ENCODE results near the gene TBX1. TPM values are rescaled to one million over a fixed set of nuclear protein-coding genes. Genes with fewer than 3 reads are reported as not detected.

The TBX1 gene
- total RNA-seq, 2 experiments from 2014 or later, result not detected

GRCh38 chr22:19734163-19734562 is 26.4 kb upstream of the TBX1 start:
- CTCF ChIA-PET, result interaction anchor here (1.0 kb wide), 1 partner anchor 176 kb away, joined by 3 read pairs; no protein-coding TSS in a partner anchor
- Mint-ChIP-seq H3K4me3 (no peak overlapping the region), H3K9me3 (no peaks in the 10 kb centered on the region), H3K4me1 (ENCODE audit: low read depth) (no peaks in the 10 kb centered on the region), H3K36me3 (ENCODE audit: low read depth) (no peaks in the 10 kb centered on the region), H3K27me3 (ENCODE audit: low read depth) (no peaks in the 10 kb centered on the region), H3K27ac (no peak overlapping the region)
- no peak for DNase-seq
- intact Hi-C loops (cut with micrococcal nuclease), result loop anchor here (5.0 kb wide), 1 partner anchor 158 kb away; no protein-coding TSS in a partner anchor

DNA sequence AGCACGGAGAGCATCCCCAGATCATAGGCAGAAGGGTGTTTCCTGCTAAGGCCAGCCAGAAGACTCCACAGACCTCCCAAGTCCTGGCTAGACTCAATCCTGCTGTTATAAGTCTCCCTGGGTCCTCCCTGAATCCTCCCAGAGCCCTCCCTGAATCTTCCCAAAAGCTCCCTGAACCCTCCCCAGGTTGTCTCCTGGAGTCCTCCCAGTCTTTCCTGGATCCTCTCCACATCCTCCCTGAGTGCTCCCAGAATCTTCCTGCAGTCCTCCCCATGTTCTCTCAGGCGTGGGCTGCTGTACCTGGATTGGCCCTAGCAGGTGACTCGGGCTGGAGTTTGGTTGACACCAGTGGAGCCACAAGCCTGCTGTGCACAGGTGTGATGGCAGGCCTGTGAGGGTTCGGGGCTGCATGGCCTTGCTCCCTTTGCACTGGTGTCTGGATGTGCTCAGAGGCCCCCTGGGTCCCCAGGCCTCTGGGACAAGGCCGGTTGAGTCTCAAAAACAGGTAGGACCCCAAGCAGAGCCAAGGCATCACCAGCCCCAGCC is 25.7 kb upstream of the TBX1 start:
- Mint-ChIP-seq H3K4me3 (no peak overlapping the region), H3K4me1 (ENCODE audit: low read depth) (no peaks in the 10 kb centered on the region), H3K9me3 (no peaks in the 10 kb centered on the region), H3K27me3 (ENCODE audit: low read depth) (no peaks in the 10 kb centered on the region), H3K27ac (no peak overlapping the region), H3K36me3 (ENCODE audit: low read depth) (no peaks in the 10 kb centered on the region)
- intact Hi-C loops (cut with micrococcal nuclease), result loop anchor here (5.0 kb wide), 1 partner anchor 157 kb away; no protein-coding TSS in a partner anchor
- DNase-seq, result no peak
- CTCF ChIA-PET, result no interaction called here

DNA sequence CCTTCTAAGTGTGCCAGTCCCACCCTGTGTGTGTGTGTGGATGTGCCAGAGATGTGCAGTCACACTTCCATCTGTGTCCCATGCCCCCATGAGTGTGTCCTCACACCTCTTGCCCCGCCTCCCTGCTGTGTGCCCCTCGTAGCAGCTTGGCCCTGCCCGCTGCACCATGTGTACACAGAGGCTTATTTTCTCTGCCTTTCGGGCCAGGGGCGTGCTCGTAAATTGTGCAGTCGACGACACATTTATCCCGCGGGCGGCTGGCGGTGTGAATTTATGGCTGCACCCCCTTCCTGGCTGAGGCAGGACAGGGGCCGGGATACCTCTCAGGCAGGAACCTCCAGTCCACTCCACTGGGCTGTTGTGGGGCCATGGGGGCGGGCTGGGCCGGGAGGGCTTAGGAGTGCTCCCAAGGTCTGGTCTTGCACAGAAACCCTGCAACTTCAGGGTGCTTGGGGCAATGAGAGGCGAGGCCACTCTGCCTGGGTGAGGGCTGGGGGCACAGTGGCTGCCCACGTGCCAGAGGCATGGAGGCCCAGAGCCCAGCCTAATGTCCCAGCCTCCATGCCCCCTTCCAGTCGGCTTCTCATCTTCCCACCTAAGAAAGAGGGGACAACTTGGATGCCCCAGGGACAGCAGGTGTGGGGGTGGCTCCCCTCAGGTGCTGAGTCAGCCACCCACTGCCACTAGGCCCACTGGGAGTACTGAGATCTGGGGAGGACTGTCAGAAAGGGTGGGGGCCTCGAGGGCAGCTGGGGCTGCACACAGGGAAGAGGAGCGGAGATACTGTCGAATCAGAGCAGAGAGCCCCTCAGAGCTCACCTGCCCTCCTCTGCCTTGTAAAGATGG is 24.7 kb upstream of the TBX1 start:
- Mint-ChIP-seq H3K36me3 (ENCODE audit: low read depth) (no peaks in the 10 kb centered on the region), H3K27ac (no peak overlapping the region), H3K4me1 (ENCODE audit: low read depth) (no peaks in the 10 kb centered on the region), H3K27me3 (ENCODE audit: low read depth) (no peaks in the 10 kb centered on the region), H3K9me3 (no peaks in the 10 kb centered on the region), H3K4me3 (no peak overlapping the region)
- DNase-seq, result no peak
- intact Hi-C loops (cut with micrococcal nuclease), result no loop called here
- CTCF ChIA-PET, result interaction anchor here (0.6 kb wide), 1 partner anchor 96 kb away, joined by 6 read pairs; no protein-coding TSS in a partner anchor

- H3K36me3 Mint-ChIP-seq (ENCODE audit: low read depth), result no peaks in the 10 kb centered on the region
- no peak for DNase-seq
- no peak overlapping the region for H3K4me3 Mint-ChIP-seq
- intact Hi-C loops (cut with micrococcal nuclease), result no loop called here
- CTCF ChIA-PET, result no interaction called here
- H3K4me1 Mint-ChIP-seq (ENCODE audit: low read depth), result no peaks in the 10 kb centered on the region
- no peak overlapping the region for H3K27ac Mint-ChIP-seq
- no peaks in the 10 kb centered on the region for H3K9me3 Mint-ChIP-seq
- H3K27me3 Mint-ChIP-seq (ENCODE audit: low read depth), result no peaks in the 10 kb centered on the region
Observed at GRCh38 chr22:19737846-19738663, 22.5 kb upstream of the TBX1 start.

DNA sequence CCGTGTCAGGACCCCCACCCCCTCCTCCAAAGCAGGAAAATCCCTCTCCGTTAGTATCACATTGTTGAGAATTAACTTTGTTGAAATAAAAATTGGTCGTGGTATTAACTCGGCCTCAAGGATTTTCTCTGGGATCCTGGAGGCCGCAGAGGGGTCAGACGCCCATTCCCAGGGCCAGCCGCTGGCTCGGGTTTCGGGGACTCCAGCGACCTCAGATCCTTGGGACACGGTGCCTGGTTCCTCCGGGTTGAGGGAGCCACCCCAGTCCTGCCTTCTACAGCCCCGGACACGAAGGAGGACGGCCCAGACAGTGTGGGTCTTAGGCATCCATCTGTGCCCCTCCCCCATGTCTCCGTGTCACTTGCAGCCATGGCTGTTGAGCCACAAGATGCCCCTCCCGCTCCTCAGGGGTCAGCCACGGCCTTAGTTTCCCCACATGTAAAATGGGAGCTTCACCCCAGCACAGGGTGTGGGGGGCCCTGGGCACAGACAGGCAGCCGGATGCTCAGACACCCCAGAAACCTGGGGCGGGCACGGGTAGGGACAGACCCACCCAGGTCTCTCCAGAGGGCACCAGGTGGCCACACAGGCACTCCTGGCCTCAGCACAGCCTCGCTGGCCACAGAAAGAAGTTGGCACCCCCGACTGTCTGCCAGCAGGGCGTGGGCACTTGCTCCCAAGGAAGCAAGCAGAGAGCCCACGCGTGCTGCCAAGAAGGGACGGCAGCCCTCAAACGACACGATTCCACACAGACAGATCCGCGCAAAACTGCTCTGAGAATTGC is 21.7 kb upstream of the TBX1 start:
- no peak overlapping the region for H3K27ac Mint-ChIP-seq
- intact Hi-C loops (cut with micrococcal nuclease), result no loop called here
- no peaks in the 10 kb centered on the region for H3K27me3 Mint-ChIP-seq (ENCODE audit: low read depth)
- H3K36me3 Mint-ChIP-seq (ENCODE audit: low read depth), result no peaks in the 10 kb centered on the region
- DNase-seq, result no peak
- H3K4me1 Mint-ChIP-seq (ENCODE audit: low read depth), result no peaks in the 10 kb centered on the region
- CTCF ChIA-PET, result no interaction called here
- H3K9me3 Mint-ChIP-seq, result no peaks in the 10 kb centered on the region
- H3K4me3 Mint-ChIP-seq, result no peak overlapping the region

- CTCF ChIA-PET, result no interaction called here
- DNase-seq, result no peak
- Mint-ChIP-seq H3K27ac (no peak overlapping the region), H3K4me1 (ENCODE audit: low read depth) (no peaks in the 10 kb centered on the region), H3K27me3 (ENCODE audit: low read depth) (no peaks in the 10 kb centered on the region), H3K9me3 (no peaks in the 10 kb centered on the region), H3K4me3 (no peak overlapping the region), H3K36me3 (ENCODE audit: low read depth) (no peaks in the 10 kb centered on the region)
- intact Hi-C loops (cut with micrococcal nuclease), result no loop called here
Observed at GRCh38 chr22:19739448-19739895, 21.1 kb upstream of the TBX1 start.

GRCh38 chr22:19739911-19740449 is 20.6 kb upstream of the TBX1 start:
- no peaks in the 10 kb centered on the region for H3K36me3 Mint-ChIP-seq (ENCODE audit: low read depth)
- intact Hi-C loops (cut with micrococcal nuclease), result no loop called here
- CTCF ChIA-PET, result no interaction called here
- no peak overlapping the region for H3K4me3 Mint-ChIP-seq
- no peaks in the 10 kb centered on the region for H3K9me3 Mint-ChIP-seq
- H3K27me3 Mint-ChIP-seq (ENCODE audit: low read depth), result no peaks in the 10 kb centered on the region
- H3K4me1 Mint-ChIP-seq (ENCODE audit: low read depth), result no peaks in the 10 kb centered on the region
- DNase-seq, result no peak
- no peak overlapping the region for H3K27ac Mint-ChIP-seq

DNA sequence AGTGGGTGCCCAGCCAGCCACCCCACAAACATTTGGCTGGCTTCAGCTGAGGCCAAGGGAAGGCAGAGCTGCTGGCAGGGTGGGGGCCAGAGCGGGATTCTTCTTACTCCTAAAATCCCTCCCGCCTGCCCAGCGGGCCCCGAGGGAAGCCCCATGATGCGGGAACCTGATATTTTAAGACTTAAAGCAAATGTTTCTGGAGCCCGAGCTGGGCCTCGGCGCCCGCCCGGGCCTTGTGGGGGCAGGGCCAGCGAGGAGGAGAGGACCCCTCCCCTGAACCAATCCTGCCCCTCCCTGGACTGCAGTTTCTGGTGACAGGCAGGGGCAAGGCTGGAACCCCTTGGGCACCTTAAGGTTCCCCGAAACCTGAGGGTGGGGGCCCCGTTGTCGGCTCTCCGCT is 20.0 kb upstream of the TBX1 start:
- no peak overlapping the region for H3K27ac Mint-ChIP-seq
- no peaks in the 10 kb centered on the region for H3K36me3 Mint-ChIP-seq (ENCODE audit: low read depth)
- no peaks in the 10 kb centered on the region for H3K9me3 Mint-ChIP-seq
- DNase-seq, result no peak
- CTCF ChIA-PET, result no interaction called here
- no peaks in the 10 kb centered on the region for H3K4me1 Mint-ChIP-seq (ENCODE audit: low read depth)
- H3K27me3 Mint-ChIP-seq (ENCODE audit: low read depth), result no peaks in the 10 kb centered on the region
- intact Hi-C loops (cut with micrococcal nuclease), result no loop called here
- no peak overlapping the region for H3K4me3 Mint-ChIP-seq

- H3K4me3 Mint-ChIP-seq, result no peak overlapping the region
- no peaks in the 10 kb centered on the region for H3K36me3 Mint-ChIP-seq (ENCODE audit: low read depth)
- CTCF ChIA-PET, result interaction anchor here (2.0 kb wide), 1 partner anchor 11 kb away, joined by 11 read pairs; no protein-coding TSS in a partner anchor
- no peak overlapping the region for H3K27ac Mint-ChIP-seq
- DNase-seq, result no peak
- intact Hi-C loops (cut with micrococcal nuclease), result no loop called here
- H3K9me3 Mint-ChIP-seq, result no peaks in the 10 kb centered on the region
- H3K27me3 Mint-ChIP-seq (ENCODE audit: low read depth), result no peaks in the 10 kb centered on the region
- no peaks in the 10 kb centered on the region for H3K4me1 Mint-ChIP-seq (ENCODE audit: low read depth)
Observed at GRCh38 chr22:19741053-19741452, 19.5 kb upstream of the TBX1 start.

DNA sequence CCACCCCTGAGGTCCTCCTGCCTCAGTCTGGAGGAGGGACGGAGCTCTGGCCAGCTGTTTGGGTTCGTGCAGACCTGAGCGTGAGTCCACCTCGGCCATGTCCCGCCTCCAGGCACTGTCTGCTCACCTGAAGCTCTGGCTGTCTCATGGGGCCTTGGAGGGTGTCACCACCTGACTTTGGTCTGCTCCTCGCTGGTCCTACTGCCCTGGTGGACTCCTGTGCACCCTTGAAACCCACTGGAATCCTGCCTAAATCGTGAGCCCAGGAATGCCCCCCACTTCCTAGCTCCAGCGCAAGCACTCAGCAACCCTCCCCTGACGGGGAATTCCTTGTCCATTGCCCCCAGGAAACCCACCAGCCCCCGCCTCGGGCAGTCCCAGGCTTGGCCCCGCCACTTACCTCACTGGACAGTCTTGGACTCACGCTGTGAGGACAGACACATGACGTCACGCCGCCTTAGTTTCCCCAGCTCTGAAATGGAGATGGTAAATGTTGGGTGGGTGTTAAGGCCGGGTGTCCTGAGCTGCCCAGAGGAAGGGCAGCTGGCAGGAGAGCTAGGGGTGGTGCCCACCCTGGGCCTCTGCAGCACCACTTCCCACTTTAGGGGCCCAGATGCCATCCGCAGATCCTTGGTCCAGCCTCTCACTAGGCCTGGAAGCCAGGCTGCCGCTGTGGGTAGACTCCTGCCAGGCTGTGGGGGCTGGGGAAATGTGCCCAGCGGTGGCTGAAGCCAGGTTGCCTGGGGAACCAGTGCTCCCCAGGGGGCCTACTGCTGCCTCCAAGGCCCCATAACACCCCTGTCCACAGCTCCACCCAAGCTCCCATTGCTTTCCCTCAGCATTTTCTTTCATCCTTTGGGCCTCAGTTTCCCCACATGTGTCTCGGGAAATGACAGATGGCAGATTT is 18.2 kb upstream of the TBX1 start:
- Mint-ChIP-seq H3K4me1 (ENCODE audit: low read depth) (no peaks in the 10 kb centered on the region), H3K36me3 (ENCODE audit: low read depth) (no peaks in the 10 kb centered on the region), H3K27ac (no peak overlapping the region), H3K9me3 (no peaks in the 10 kb centered on the region), H3K4me3 (no peak overlapping the region), H3K27me3 (ENCODE audit: low read depth) (no peaks in the 10 kb centered on the region)
- no peak for DNase-seq
- intact Hi-C loops (cut with micrococcal nuclease), result no loop called here
- CTCF ChIA-PET, result interaction anchor here (0.8 to 2.0 kb wide), 2 partner anchors 12 to 168 kb away, joined by 4 to 11 read pairs; no protein-coding TSS in a partner anchor

DNA sequence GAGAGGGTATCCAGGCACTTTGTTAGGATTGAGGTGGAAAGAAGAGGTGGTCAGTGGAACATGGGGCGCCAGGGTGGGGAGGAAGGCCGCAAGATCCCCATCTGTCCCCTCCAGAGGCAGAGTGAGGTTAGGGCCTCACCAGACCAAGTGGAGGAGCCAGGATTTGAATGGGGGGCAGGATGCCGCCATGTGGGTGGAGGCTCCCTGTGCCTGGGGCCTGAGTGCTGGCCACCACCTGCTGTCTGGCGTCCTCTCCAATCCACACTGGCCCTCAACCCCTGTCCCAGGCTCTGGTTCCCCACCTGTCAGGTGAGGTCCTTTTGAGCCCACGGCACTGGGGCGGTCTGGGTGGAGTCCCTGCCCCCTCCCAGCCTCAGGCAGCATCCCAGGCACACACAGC is 17.5 kb upstream of the TBX1 start:
- Mint-ChIP-seq H3K4me3 (no peak overlapping the region), H3K36me3 (ENCODE audit: low read depth) (no peaks in the 10 kb centered on the region), H3K27ac (no peak overlapping the region), H3K27me3 (ENCODE audit: low read depth) (no peaks in the 10 kb centered on the region), H3K9me3 (no peaks in the 10 kb centered on the region), H3K4me1 (ENCODE audit: low read depth) (no peaks in the 10 kb centered on the region)
- CTCF ChIA-PET, result interaction anchor here (2.0 kb wide), 1 partner anchor 13 kb away, joined by 11 read pairs; no protein-coding TSS in a partner anchor
- intact Hi-C loops (cut with micrococcal nuclease), result no loop called here
- DNase-seq, result no peak

All from activated naive CD4-positive, alpha-beta T cell treated with anti-CD3 and anti-CD28 coated beads for 36 hours (primary cell).